Neural cell (in vitro differentiated cells): Measurements from ENCODE around the gene PLEKHM1.

Source experiments
- CTCF ChIP-seq: fragments of 450-650 bp; IDR thresholded peaks from 2 replicates; pipeline ENCODE4 v1.5.1; 2014; ENCODE audit warnings: antibody characterized with exemption, mild to moderate bottlenecking, moderate library complexity; ENCODE audit not compliant: poor library complexity, severe bottlenecking
- EZH2 ChIP-seq: fragments of 200-600, 300-800 bp; shearing (Covaris generic), sonication (generic); IDR thresholded peaks from 2 replicates; pipeline ENCODE4 v1.6.1; 2014; ENCODE audit warnings: antibody characterized with exemption, low read length, borderline replicate concordance, mild to moderate bottlenecking; ENCODE audit not compliant: insufficient read depth, poor library complexity, severe bottlenecking
- MXI1 ChIP-seq: fragments of 450-650 bp; conservative IDR thresholded peaks from 2 replicates; pipeline ENCODE4 v1.6.1; 2014; ENCODE audit warnings: antibody characterized with exemption, mild to moderate bottlenecking; ENCODE audit not compliant: poor library complexity, severe bottlenecking
- SMC3 ChIP-seq: fragments of 450-650 bp; conservative IDR thresholded peaks from 2 replicates; pipeline ENCODE4 v1.6.1; 2014; ENCODE audit warnings: antibody characterized with exemption, mild to moderate bottlenecking, moderate library complexity; ENCODE audit not compliant: poor library complexity
- TAF1 ChIP-seq: IDR thresholded peaks from 2 replicates; pipeline ENCODE4 v1.6.1; 2012; ENCODE audit warnings: low read depth
- TF ChIP-seq, protein P1 (sequence below): IDR thresholded peaks from 2 replicates; pipeline ENCODE4 v1.6.1; 2012; ENCODE audit warnings: borderline replicate concordance

DNA sequence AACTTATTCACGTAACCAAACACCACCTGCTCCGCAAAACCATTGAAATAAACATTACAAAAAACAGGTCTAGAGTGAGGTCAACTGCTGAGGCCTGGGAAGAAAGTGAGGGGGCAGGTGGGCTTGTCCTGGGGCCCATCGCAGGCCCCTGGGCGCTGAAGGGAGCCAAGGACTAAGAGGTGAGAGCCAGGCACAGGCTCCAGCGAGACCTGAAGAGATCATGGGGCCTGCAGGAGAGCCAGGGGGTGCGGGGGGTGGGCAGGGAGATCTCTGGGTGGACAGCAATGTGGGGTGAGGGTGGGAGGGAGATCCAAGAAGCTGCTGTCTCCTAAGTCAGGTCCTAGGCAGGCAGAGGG, 65.8 kb downstream of the PLEKHM1 start:
- TF ChIP-seq, protein P1, sequence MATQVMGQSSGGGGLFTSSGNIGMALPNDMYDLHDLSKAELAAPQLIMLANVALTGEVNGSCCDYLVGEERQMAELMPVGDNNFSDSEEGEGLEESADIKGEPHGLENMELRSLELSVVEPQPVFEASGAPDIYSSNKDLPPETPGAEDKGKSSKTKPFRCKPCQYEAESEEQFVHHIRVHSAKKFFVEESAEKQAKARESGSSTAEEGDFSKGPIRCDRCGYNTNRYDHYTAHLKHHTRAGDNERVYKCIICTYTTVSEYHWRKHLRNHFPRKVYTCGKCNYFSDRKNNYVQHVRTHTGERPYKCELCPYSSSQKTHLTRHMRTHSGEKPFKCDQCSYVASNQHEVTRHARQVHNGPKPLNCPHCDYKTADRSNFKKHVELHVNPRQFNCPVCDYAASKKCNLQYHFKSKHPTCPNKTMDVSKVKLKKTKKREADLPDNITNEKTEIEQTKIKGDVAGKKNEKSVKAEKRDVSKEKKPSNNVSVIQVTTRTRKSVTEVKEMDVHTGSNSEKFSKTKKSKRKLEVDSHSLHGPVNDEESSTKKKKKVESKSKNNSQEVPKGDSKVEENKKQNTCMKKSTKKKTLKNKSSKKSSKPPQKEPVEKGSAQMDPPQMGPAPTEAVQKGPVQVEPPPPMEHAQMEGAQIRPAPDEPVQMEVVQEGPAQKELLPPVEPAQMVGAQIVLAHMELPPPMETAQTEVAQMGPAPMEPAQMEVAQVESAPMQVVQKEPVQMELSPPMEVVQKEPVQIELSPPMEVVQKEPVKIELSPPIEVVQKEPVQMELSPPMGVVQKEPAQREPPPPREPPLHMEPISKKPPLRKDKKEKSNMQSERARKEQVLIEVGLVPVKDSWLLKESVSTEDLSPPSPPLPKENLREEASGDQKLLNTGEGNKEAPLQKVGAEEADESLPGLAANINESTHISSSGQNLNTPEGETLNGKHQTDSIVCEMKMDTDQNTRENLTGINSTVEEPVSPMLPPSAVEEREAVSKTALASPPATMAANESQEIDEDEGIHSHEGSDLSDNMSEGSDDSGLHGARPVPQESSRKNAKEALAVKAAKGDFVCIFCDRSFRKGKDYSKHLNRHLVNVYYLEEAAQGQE, result no peak
- TF ChIP-seq CTCF, result no peak
- TF ChIP-seq TAF1, result no peak
- no peak for TF ChIP-seq EZH2
- TF ChIP-seq SMC3, result no peak
- no peak for TF ChIP-seq MXI1
